ENCODE data around the gene MYOG. TPM values are rescaled to one million over a fixed set of nuclear protein-coding genes. Genes with fewer than 3 reads are reported as not detected.

MYOG gene
- polyA plus RNA-seq, 1 experiment, result not detected

GRCh38 chr1:203045821-203046594 lies 39.8 kb downstream of the MYOG start:
- Histone ChIP-seq H3K27ac (ENCODE audit: low read depth, low read length) (no peak overlapping the region), H3K9me3 (ENCODE audit: control insufficient read depth, insufficient read depth, low read length) (no peaks in the 10 kb centered on the region), H3K4me3 (ENCODE audit: low read depth, low read length) (no peak overlapping the region), H3K27me3 (ENCODE audit: control insufficient read depth, insufficient read depth, low read length) (peaks cover 7% of the 10 kb centered on the region)
- CTCF ChIA-PET, result interaction anchor here (0.5 to 19.9 kb wide), 6 partner anchors 10 to 224 kb away, joined by 3 to 340 read pairs (median 4); no protein-coding TSS in a partner anchor
- no peak for DNase-seq (ENCODE audit: low read depth, low spot score)
- POLR2A ChIA-PET, result no interaction called here
- TF ChIP-seq, protein P1, sequence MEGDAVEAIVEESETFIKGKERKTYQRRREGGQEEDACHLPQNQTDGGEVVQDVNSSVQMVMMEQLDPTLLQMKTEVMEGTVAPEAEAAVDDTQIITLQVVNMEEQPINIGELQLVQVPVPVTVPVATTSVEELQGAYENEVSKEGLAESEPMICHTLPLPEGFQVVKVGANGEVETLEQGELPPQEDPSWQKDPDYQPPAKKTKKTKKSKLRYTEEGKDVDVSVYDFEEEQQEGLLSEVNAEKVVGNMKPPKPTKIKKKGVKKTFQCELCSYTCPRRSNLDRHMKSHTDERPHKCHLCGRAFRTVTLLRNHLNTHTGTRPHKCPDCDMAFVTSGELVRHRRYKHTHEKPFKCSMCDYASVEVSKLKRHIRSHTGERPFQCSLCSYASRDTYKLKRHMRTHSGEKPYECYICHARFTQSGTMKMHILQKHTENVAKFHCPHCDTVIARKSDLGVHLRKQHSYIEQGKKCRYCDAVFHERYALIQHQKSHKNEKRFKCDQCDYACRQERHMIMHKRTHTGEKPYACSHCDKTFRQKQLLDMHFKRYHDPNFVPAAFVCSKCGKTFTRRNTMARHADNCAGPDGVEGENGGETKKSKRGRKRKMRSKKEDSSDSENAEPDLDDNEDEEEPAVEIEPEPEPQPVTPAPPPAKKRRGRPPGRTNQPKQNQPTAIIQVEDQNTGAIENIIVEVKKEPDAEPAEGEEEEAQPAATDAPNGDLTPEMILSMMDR (IDR thresholded peaks at IDR 0.05; ENCODE audit: low read depth, low read length), result no peak

DNA sequence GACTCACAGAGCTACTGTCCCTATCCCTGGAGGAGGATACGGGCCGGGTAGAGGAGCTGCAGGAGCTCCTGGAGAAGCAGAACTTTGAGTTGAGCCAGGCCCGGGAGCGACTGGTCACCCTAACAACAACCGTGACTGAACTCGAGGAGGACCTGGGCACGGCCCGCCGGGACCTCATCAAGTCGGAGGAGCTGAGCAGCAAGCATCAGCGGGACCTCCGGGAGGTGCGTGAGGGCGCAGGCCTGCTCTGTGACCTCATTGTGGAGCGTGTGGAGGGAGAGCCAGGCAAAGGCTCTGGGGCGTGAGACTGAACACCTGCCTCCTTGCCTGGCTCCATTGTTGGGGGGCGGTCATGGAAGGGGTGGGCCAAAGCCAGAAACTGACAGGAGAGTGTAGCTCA lies 40.5 kb downstream of the MYOG start:
- Histone ChIP-seq H3K27me3 (ENCODE audit: control insufficient read depth, insufficient read depth, low read length) (peaks cover 2% of the 10 kb centered on the region), H3K9me3 (ENCODE audit: control insufficient read depth, insufficient read depth, low read length) (no peaks in the 10 kb centered on the region), H3K4me3 (ENCODE audit: low read depth, low read length) (no peak overlapping the region), H3K27ac (ENCODE audit: low read depth, low read length) (no peak overlapping the region)
- ChIA-PET CTCF (interaction anchor here (0.5 to 19.9 kb wide), 3 partner anchors 25 to 224 kb away, joined by 4 to 340 read pairs (median 5); no protein-coding TSS in a partner anchor), POLR2A (no interaction called here)
- no peak for DNase-seq (ENCODE audit: low read depth, low spot score)
- TF ChIP-seq, protein P1 (IDR thresholded peaks at IDR 0.05; ENCODE audit: low read depth, low read length), result no peak

DNA sequence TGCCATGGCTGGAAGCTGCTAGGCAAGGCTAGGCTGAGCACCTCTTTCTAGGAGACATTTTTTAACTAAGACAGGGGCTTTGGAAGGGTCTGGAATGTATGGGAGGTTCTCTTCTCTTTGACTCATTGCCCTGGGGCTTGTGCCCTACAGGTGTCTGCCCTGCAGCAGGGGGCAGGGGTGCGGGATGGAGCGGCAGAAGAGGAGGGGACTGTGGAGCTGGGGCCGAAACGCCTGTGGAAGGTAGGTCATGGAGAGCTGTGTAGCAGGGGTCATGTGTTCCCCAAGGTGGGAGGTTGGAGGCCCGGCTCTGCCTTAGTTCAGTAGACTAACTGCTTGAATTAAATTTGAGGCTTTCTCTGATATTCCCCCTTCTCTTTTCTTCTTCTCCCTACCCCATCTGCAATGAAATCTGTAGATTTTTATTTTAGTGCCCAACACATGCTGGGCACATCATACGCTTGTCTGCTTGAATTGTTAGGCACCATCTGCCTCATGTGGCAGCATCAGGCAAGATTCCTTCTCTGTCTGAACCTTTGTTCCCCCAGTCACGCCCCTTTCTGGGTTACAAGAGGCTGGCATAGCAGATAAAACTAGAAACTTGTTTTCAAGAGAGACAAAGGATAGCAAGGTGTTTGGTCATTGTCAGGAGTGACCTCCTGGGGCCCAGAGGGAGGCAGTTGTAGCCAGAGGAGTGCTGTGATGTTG lies 41.1 kb downstream of the MYOG start:
- H3K27me3 ChIP-seq (ENCODE audit: control insufficient read depth, insufficient read depth, low read length), result peaks cover 2% of the 10 kb centered on the region
- TF ChIP-seq, protein P1 (IDR thresholded peaks at IDR 0.05; ENCODE audit: low read depth, low read length), result no peak
- ChIA-PET CTCF (interaction anchor here (1.7 to 19.9 kb wide), 2 partner anchors 171 to 225 kb away, joined by 5 to 340 read pairs; no protein-coding TSS in a partner anchor), POLR2A (no interaction called here)
- H3K9me3 ChIP-seq (ENCODE audit: control insufficient read depth, insufficient read depth, low read length), result no peaks in the 10 kb centered on the region
- DNase-seq (ENCODE audit: low read depth, low spot score), result no peak
- no peak overlapping the region for H3K4me3 ChIP-seq (ENCODE audit: low read depth, low read length)
- no peak overlapping the region for H3K27ac ChIP-seq (ENCODE audit: low read depth, low read length)

GRCh38 chr1:203043830-203044545 lies 41.8 kb downstream of the MYOG start:
- no peak for DNase-seq (ENCODE audit: low read depth, low spot score)
- POLR2A ChIA-PET, result no interaction called here
- H3K9me3 ChIP-seq (ENCODE audit: control insufficient read depth, insufficient read depth, low read length), result no peaks in the 10 kb centered on the region
- CTCF ChIA-PET, result interaction anchor here (2.5 to 19.9 kb wide), 2 partner anchors 172 to 226 kb away, joined by 11 to 340 read pairs; no protein-coding TSS in a partner anchor
- peaks cover 2% of the 10 kb centered on the region for H3K27me3 ChIP-seq (ENCODE audit: control insufficient read depth, insufficient read depth, low read length)
- no peak overlapping the region for H3K4me3 ChIP-seq (ENCODE audit: low read depth, low read length)
- H3K27ac ChIP-seq (ENCODE audit: low read depth, low read length), result no peak overlapping the region
- TF ChIP-seq, protein P1 (IDR thresholded peaks at IDR 0.05; ENCODE audit: low read depth, low read length), result no peak

All from AG04450 (cell line).